Panc1 (cell line): ENCODE data around the gene EEF2K. TPM values are rescaled to one million over a fixed set of nuclear protein-coding genes. Genes with fewer than 3 reads are reported as not detected.

Experiments
- ATAC-seq: fragments of 200-7000 bp; cut with Tn5 transposase; 2 replicates; pipeline ENCODE4 v1.9.1; 2020; ENCODE audit warnings: mild to moderate bottlenecking, moderate library complexity
- BruUV-seq: library from RNA; stranded (reverse); fragments of 400-500 nt; replicated peaks from 2 replicates; lab custom pipeline; 2021; lab: Mats Ljungman, UMichigan
- CTCF ChIA-PET: fragments of 300-600 bp; sonication (Branson Sonifier 250); formaldehyde crosslinking; loops from one replicate; lab custom pipeline; 2022; ENCODE audit warnings: antibody characterized with exemption; lab: Charles Lee
- POLR2A ChIA-PET: fragments of 300-600 bp; sonication (Branson Sonifier 250); formaldehyde crosslinking; loops from one replicate; lab custom pipeline; 2022; ENCODE audit warnings: antibody characterized with exemption; lab: Charles Lee
- DNase-seq: peaks from one replicate; pipeline ENCODE4 v3.0.0-alpha.2; 2010; ENCODE audit warnings: low read depth, low spot score
- H3K27ac ChIP-seq: 2 replicates; pipeline ENCODE4 v1.5.1; 2011; ENCODE audit warnings: mild to moderate bottlenecking, low read length, inconsistent platforms
- H3K27me3 ChIP-seq: fragments of 200-500 bp; sonication (Bioruptor generic); 2 replicates; pipeline ENCODE4 v1.6.0; 2014; ENCODE audit warnings: low read length, inconsistent platforms; ENCODE audit not compliant: control insufficient read depth, insufficient read depth
- H3K36me3 ChIP-seq: fragments of 200-500 bp; sonication (Bioruptor generic); 2 replicates; pipeline ENCODE4 v1.5.1; 2014; ENCODE audit warnings: inconsistent platforms, mild to moderate bottlenecking, low read length, moderate library complexity; ENCODE audit not compliant: control insufficient read depth, insufficient read depth
- H3K4me1 ChIP-seq: 2 replicates; pipeline ENCODE4 v1.5.1; 2011; ENCODE audit warnings: inconsistent platforms, mild to moderate bottlenecking, low read length, moderate library complexity; ENCODE audit not compliant: control insufficient read depth, insufficient read depth
- H3K4me3 ChIP-seq, 2 experiments: 2 replicates each; pipeline ENCODE4 v1.5.1; 2011 to 2012; ENCODE audit warnings: low read depth in 2 of 2, low read length in 2 of 2, mild to moderate bottlenecking in 2 of 2, inconsistent platforms in 1 of 2, moderate library complexity in 1 of 2
- H3K9me3 ChIP-seq: fragments of 200-500 bp; sonication (Bioruptor generic); 2 replicates; pipeline ENCODE4 v1.5.1; 2014; ENCODE audit warnings: low read depth, mild to moderate bottlenecking, inconsistent platforms, low read length, moderate library complexity; ENCODE audit not compliant: control insufficient read depth, insufficient read depth
- CTCF ChIP-seq: fragments of 450-650 bp; IDR thresholded peaks from 2 replicates; pipeline ENCODE4 v1.5.1; 2017; ENCODE audit warnings: mild to moderate bottlenecking
- POLR2AphosphoS5 ChIP-seq: IDR thresholded peaks from 2 replicates; pipeline ENCODE4 v1.6.1; 2012; ENCODE audit warnings: mild to moderate bottlenecking, low read depth, low read length, moderate library complexity
- REST ChIP-seq, 2 experiments: IDR thresholded peaks; 2 replicates each; pipeline ENCODE4 v1.6.1; 2011 to 2012; ENCODE audit warnings: low read depth in 2 of 2, control low read depth in 1 of 2, low read length in 1 of 2, mild to moderate bottlenecking in 1 of 2, moderate library complexity in 1 of 2; ENCODE audit not compliant: insufficient read depth in 1 of 2
- SIN3A ChIP-seq: IDR thresholded peaks from 2 replicates; pipeline ENCODE4 v1.6.1; 2012; ENCODE audit warnings: low read depth, mild to moderate bottlenecking, low read length, moderate library complexity, borderline replicate concordance; ENCODE audit not compliant: insufficient read depth
- TCF7L2 ChIP-seq: IDR thresholded peaks from 2 replicates; pipeline ENCODE4 v1.6.1; 2011; ENCODE audit warnings: mild to moderate bottlenecking, low read depth, low read length, inconsistent platforms
- in situ Hi-C: cut with HindIII; loops from 2 replicates; pipeline ENCODE4 v1.10.0; 2016; ENCODE audit warnings: low sequenced_read_pairs, low pct_unique_long_range_greater_than_20kb
- intact Hi-C: fragments of 100-400 bp; cut with micrococcal nuclease; formaldehyde crosslinking; loops from one replicate; pipeline ENCODE4 v1.10.0; 2022; ENCODE audit not compliant: unreplicated experiment
- total RNA-seq: library from RNA; stranded (reverse); gene quantifications from one replicate; pipeline ENCODE4 v1.2.1, GENCODE V29; 2021; ENCODE audit not compliant: unreplicated experiment

EEF2K gene
- total RNA-seq, 1 experiment from 2014 or later, result 15.0 TPM

GRCh38 chr16:22193063-22193411 is 13.0 kb upstream of the EEF2K start:
- POLR2A ChIA-PET, result no interaction called here
- no peaks in the 10 kb centered on the region for H3K36me3 ChIP-seq
- H3K4me3 ChIP-seq, result no peak overlapping the region
- H3K4me1 ChIP-seq, result peaks cover 26% of the 10 kb centered on the region
- no peaks in the 10 kb centered on the region for H3K27me3 ChIP-seq
- no peak for ATAC-seq
- BruUV-seq, result no TSS peak
- in situ Hi-C loops, result loop anchor here (25.0 kb wide), 1 partner anchor 106 kb away; the partner anchor contains the start of gene VWA3A
- TF ChIP-seq REST (IDR thresholded peaks at IDR 0.05; ENCODE audit: insufficient read depth in 1 of 2, low read depth in 2 of 2, low read length in 1 of 2) (peak in 1 of 2 experiments; percentile 43; a peak in 1 of 4 replicates), POLR2AphosphoS5 (no peak)
- peak overlapping the region; percentile 72; the same call in 1 of the 2 replicates for H3K27ac ChIP-seq
- DNase-seq, result no peak
- CTCF ChIA-PET, result no interaction called here
- H3K9me3 ChIP-seq, result no peaks in the 10 kb centered on the region
- intact Hi-C loops, result no loop called here

- no peak for DNase-seq
- H3K9me3 ChIP-seq, result no peaks in the 10 kb centered on the region
- CTCF ChIA-PET, result no interaction called here
- intact Hi-C loops (loop anchor here (5.0 kb wide), 1 partner anchor 102 kb away; the partner anchor contains the start of gene POLR3E), in situ Hi-C loops (loop anchor here (25.0 kb wide), 1 partner anchor 108 kb away; the partner anchor contains the start of gene VWA3A)
- H3K4me1 ChIP-seq, result peaks cover 25% of the 10 kb centered on the region
- POLR2A ChIA-PET, result no interaction called here
- peak overlapping the region; percentile 40; the same call in 1 of the 2 replicates for H3K27ac ChIP-seq
- H3K36me3 ChIP-seq, result no peaks in the 10 kb centered on the region
- TF ChIP-seq CTCF, result no peak
- H3K27me3 ChIP-seq, result no peaks in the 10 kb centered on the region
- ATAC-seq, result no peak
- no peak overlapping the region for H3K4me3 ChIP-seq
- no TSS peak for BruUV-seq
These were observed 11.2 kb upstream of the EEF2K start for GRCh38 chr16:22194707-22195444.

- Histone ChIP-seq H3K4me1 (peaks cover 26% of the 10 kb centered on the region), H3K27me3 (no peaks in the 10 kb centered on the region), H3K36me3 (no peaks in the 10 kb centered on the region), H3K27ac (peak overlapping the region; percentile 40; the same call in 1 of the 2 replicates), H3K9me3 (no peaks in the 10 kb centered on the region), H3K4me3 (no peak overlapping the region; a peak in 1 of 4 replicates)
- TF ChIP-seq POLR2AphosphoS5 (no peak), SIN3A (no peak), TCF7L2 (no peak), REST (IDR thresholded peaks at IDR 0.05; ENCODE audit: insufficient read depth in 1 of 2, low read depth in 2 of 2, low read length in 1 of 2) (no peak), CTCF (no peak)
- DNase-seq, result no peak
- no peak for ATAC-seq
- BruUV-seq, result no TSS peak
- CTCF ChIA-PET, result no interaction called here
- in situ Hi-C loops (loop anchor here (25.0 kb wide), 1 partner anchor 108 kb away; the partner anchor contains the start of gene VWA3A), intact Hi-C loops (loop anchor here (5.0 kb wide), 1 partner anchor 102 kb away; the partner anchor contains the start of gene POLR3E)
- POLR2A ChIA-PET, result no interaction called here
These were observed 10.7 kb upstream of the EEF2K start for GRCh38 chr16:22195445-22195694.
